NCI-H460 (cell line): ENCODE measurements around the gene PARP11. TPM values are rescaled to one million over a fixed set of nuclear protein-coding genes. Genes with fewer than 3 reads are reported as not detected.
"Not testable (repeated sequence)": the region's sequence is repeated elsewhere in the genome, so short reads cannot be mapped to it uniquely, and the experiment has no call there.

Source experiments
- DNase-seq: peaks from one replicate; pipeline ENCODE4 v3.0.0-alpha.2; 2016; ENCODE audit warnings: low read depth; ENCODE audit errors: extremely low read depth
- total RNA-seq: library from RNA; depleted of rRNA; stranded (reverse); fragments of >200 nt; shearing (Covaris generic); gene quantifications from 2 replicates; pipeline ENCODE4 v1.2.3, GENCODE V29; 2014

PARP11 gene
- total RNA-seq, 1 experiment from 2014 or later = 4.1 TPM

- no peak for DNase-seq
These were observed 11.5 kb upstream of the PARP11 start for GRCh38 chr12:3884671-3885070.

GRCh38 chr12:3882896-3883564 lies 9.8 kb upstream of the PARP11 start:
- no peak for DNase-seq

GRCh38 chr12:3882406-3882805 lies 9.2 kb upstream of the PARP11 start:
- DNase-seq = no peak

- no peak for DNase-seq
These were observed 8.2 kb upstream of the PARP11 start for GRCh38 chr12:3881281-3881950.

GRCh38 chr12:3879846-3880245 lies 6.6 kb upstream of the PARP11 start:
- DNase-seq = no peak

GRCh38 chr12:3871356-3871755 lies 1.8 kb downstream of the PARP11 start:
- DNase-seq = no peak

GRCh38 chr12:3869865-3870264 lies 3.3 kb downstream of the PARP11 start:
- DNase-seq = no peak

GRCh38 chr12:3869433-3869832 lies 3.8 kb downstream of the PARP11 start:
- no peak for DNase-seq

- no peak for DNase-seq
These were observed 9.4 kb downstream of the PARP11 start for GRCh38 chr12:3863756-3864155.

GRCh38 chr12:3842517-3842916 lies 30.7 kb downstream of the PARP11 start:
- DNase-seq = no peak

- no peak for DNase-seq
These were observed 31.4 kb downstream of the PARP11 start for GRCh38 chr12:3841783-3842182.

GRCh38 chr12:3840833-3841232 lies 32.4 kb downstream of the PARP11 start:
- DNase-seq = not testable (repeated sequence)

- not testable (repeated sequence) for DNase-seq
These were observed 33.5 kb downstream of the PARP11 start for GRCh38 chr12:3839745-3840144.

- not testable (repeated sequence) for DNase-seq
These were observed 34.3 kb downstream of the PARP11 start for GRCh38 chr12:3838701-3839548.

GRCh38 chr12:3838076-3838475 lies 35.1 kb downstream of the PARP11 start:
- no peak for DNase-seq

- no peak for DNase-seq
These were observed 36.1 kb downstream of the PARP11 start for GRCh38 chr12:3837049-3837448.

GRCh38 chr12:3836641-3837040 lies 36.6 kb downstream of the PARP11 start:
- DNase-seq = no peak

GRCh38 chr12:3835914-3836313 lies 37.3 kb downstream of the PARP11 start:
- no peak for DNase-seq

GRCh38 chr12:3834774-3835173 lies 38.4 kb downstream of the PARP11 start:
- no peak for DNase-seq

- no peak for DNase-seq
These were observed 39.4 kb downstream of the PARP11 start for GRCh38 chr12:3833670-3834310.

- DNase-seq = no peak
These were observed 40.5 kb downstream of the PARP11 start for GRCh38 chr12:3832738-3833137.
